DOHH2 (cell line): ENCODE measurements around the gene PLXNA2.

Source experiments
- H3F3A ChIP-seq: fragments of 200-600 bp; sonication (generic), shearing (Covaris generic); 2 replicates; pipeline ENCODE4 v1.6.0; 2016; ENCODE audit warnings: antibody characterized with exemption, mild to moderate bottlenecking; ENCODE audit not compliant: control insufficient read depth, insufficient read depth
- H3K27ac ChIP-seq: fragments of 200-600 bp; sonication (generic); 2 replicates; pipeline ENCODE4 v1.5.1; 2014; ENCODE audit warnings: low read depth, mild to moderate bottlenecking, low read length, moderate library complexity
- H3K27me3 ChIP-seq: fragments of 200-600 bp; sonication (generic); 2 replicates; pipeline ENCODE4 v1.6.1; 2014; ENCODE audit warnings: mild to moderate bottlenecking, low read length, mixed read lengths; ENCODE audit not compliant: control insufficient read depth
- H3K36me3 ChIP-seq: fragments of 200-600 bp; sonication (generic); 2 replicates; pipeline ENCODE4 v1.6.1; 2014; ENCODE audit warnings: mild to moderate bottlenecking, low read length, moderate library complexity, mixed read lengths; ENCODE audit not compliant: control insufficient read depth
- H3K4me1 ChIP-seq: fragments of 200-600 bp; sonication (generic); 2 replicates; pipeline ENCODE4 v1.6.1; 2014; ENCODE audit warnings: mild to moderate bottlenecking, low read length, mixed read lengths; ENCODE audit not compliant: control insufficient read depth
- H3K4me2 ChIP-seq: fragments of 200-600 bp; sonication (generic); 2 replicates; pipeline ENCODE4 v1.6.0; 2014; ENCODE audit warnings: mild to moderate bottlenecking, low read length, moderate library complexity
- H3K4me3 ChIP-seq: fragments of 200-600 bp; sonication (generic); 2 replicates; pipeline ENCODE4 v1.5.1; 2014; ENCODE audit warnings: mild to moderate bottlenecking, low read length, mixed read lengths
- H3K79me2 ChIP-seq: fragments of 200-600 bp; sonication (generic); 2 replicates; pipeline ENCODE4 v1.6.1; 2014; ENCODE audit warnings: mild to moderate bottlenecking, low read length, mixed read lengths; ENCODE audit not compliant: control insufficient read depth
- H3K9me2 ChIP-seq: fragments of 200-600 bp; sonication (generic); replicated peaks from 2 replicates; pipeline ENCODE4 v1.6.1; 2014; ENCODE audit warnings: mild to moderate bottlenecking, low read length, mixed read lengths; ENCODE audit not compliant: control insufficient read depth
- H3K9me3 ChIP-seq: fragments of 200-600 bp; sonication (generic); 2 replicates; pipeline ENCODE4 v1.6.1; 2014; ENCODE audit warnings: antibody characterized with exemption, low read length, mixed read lengths; ENCODE audit not compliant: control insufficient read depth, insufficient read depth
- H4K20me1 ChIP-seq: fragments of 200-600 bp; sonication (generic); 2 replicates; pipeline ENCODE4 v1.6.0; 2014; ENCODE audit warnings: low read depth, mild to moderate bottlenecking, antibody characterized with exemption, low read length, moderate library complexity; ENCODE audit not compliant: control insufficient read depth, insufficient read depth
- CTCF ChIP-seq: fragments of 200-600 bp; sonication (generic); IDR thresholded peaks from one replicate; pipeline ENCODE4 v1.5.1; 2014; ENCODE audit warnings: antibody characterized with exemption, mild to moderate bottlenecking, low read depth, low read length; ENCODE audit not compliant: poor library complexity, severe bottlenecking
- EZH2phosphoT487 ChIP-seq: fragments of 200-600 bp; sonication (generic); IDR thresholded peaks from 2 replicates; pipeline ENCODE4 v1.6.1; 2017; ENCODE audit warnings: borderline replicate concordance, mild to moderate bottlenecking, antibody characterized with exemption, low read length, moderate library complexity, mixed read lengths

PLXNA2 gene

GRCh38 chr1:208216062-208216461, 28.1 kb downstream of the PLXNA2 start:
- Histone ChIP-seq H3K79me2 (no peaks in the 10 kb centered on the region), H3K27ac (no peak overlapping the region), H3K4me3 (no peak overlapping the region), H3F3A (no peaks in the 10 kb centered on the region), H3K4me2 (no peak overlapping the region), H3K27me3 (no peaks in the 10 kb centered on the region), H3K4me1 (no peaks in the 10 kb centered on the region), H3K36me3 (no peaks in the 10 kb centered on the region), H4K20me1 (no peaks in the 10 kb centered on the region), H3K9me3 (no peaks in the 10 kb centered on the region), H3K9me2 (no peaks in the 10 kb centered on the region)
- TF ChIP-seq EZH2phosphoT487 (no peak), CTCF (no peak)

GRCh38 chr1:208215393-208215792, 28.8 kb downstream of the PLXNA2 start:
- TF ChIP-seq EZH2phosphoT487 (no peak), CTCF (no peak)
- no peak overlapping the region for H3K4me3 ChIP-seq
- no peaks in the 10 kb centered on the region for H4K20me1 ChIP-seq
- H3F3A ChIP-seq: no peaks in the 10 kb centered on the region
- no peak overlapping the region for H3K4me2 ChIP-seq
- H3K27ac ChIP-seq: no peak overlapping the region
- H3K79me2 ChIP-seq: no peaks in the 10 kb centered on the region
- H3K36me3 ChIP-seq: no peaks in the 10 kb centered on the region
- no peaks in the 10 kb centered on the region for H3K4me1 ChIP-seq
- no peaks in the 10 kb centered on the region for H3K27me3 ChIP-seq
- H3K9me2 ChIP-seq: no peaks in the 10 kb centered on the region
- H3K9me3 ChIP-seq: no peaks in the 10 kb centered on the region

GRCh38 chr1:208213786-208214185, 30.4 kb downstream of the PLXNA2 start:
- H3K9me3 ChIP-seq: no peaks in the 10 kb centered on the region
- H3K4me1 ChIP-seq: no peaks in the 10 kb centered on the region
- no peaks in the 10 kb centered on the region for H3K36me3 ChIP-seq
- no peak overlapping the region for H3K27ac ChIP-seq
- H3K9me2 ChIP-seq: no peaks in the 10 kb centered on the region
- H3K4me3 ChIP-seq: no peak overlapping the region
- TF ChIP-seq CTCF (no peak), EZH2phosphoT487 (no peak)
- no peaks in the 10 kb centered on the region for H4K20me1 ChIP-seq
- H3K4me2 ChIP-seq: no peak overlapping the region
- H3K27me3 ChIP-seq: no peaks in the 10 kb centered on the region
- H3F3A ChIP-seq: no peaks in the 10 kb centered on the region
- H3K79me2 ChIP-seq: no peaks in the 10 kb centered on the region

GRCh38 chr1:208212893-208213292, 31.3 kb downstream of the PLXNA2 start:
- no peaks in the 10 kb centered on the region for H3K36me3 ChIP-seq
- no peaks in the 10 kb centered on the region for H3K27me3 ChIP-seq
- no peaks in the 10 kb centered on the region for H3F3A ChIP-seq
- H3K27ac ChIP-seq: no peak overlapping the region
- no peaks in the 10 kb centered on the region for H3K4me1 ChIP-seq
- H3K9me2 ChIP-seq: no peaks in the 10 kb centered on the region
- no peaks in the 10 kb centered on the region for H3K79me2 ChIP-seq
- H3K4me3 ChIP-seq: no peak overlapping the region
- no peaks in the 10 kb centered on the region for H4K20me1 ChIP-seq
- no peaks in the 10 kb centered on the region for H3K9me3 ChIP-seq
- TF ChIP-seq EZH2phosphoT487: no peak
- no peak for TF ChIP-seq CTCF
- no peak overlapping the region for H3K4me2 ChIP-seq
